K562 (cell line): ENCODE data around the gene GPN1. TPM values are rescaled to one million over a fixed set of nuclear protein-coding genes. Genes with fewer than 3 reads are reported as not detected.

Experiments used
- ARHGAP35 ChIP-seq: fragments of 450-650 bp; IDR thresholded peaks from 2 replicates; pipeline ENCODE4 v1.6.1; 2018; ENCODE audit not compliant: partially characterized antibody
- BRCA1 ChIP-seq, 2 experiments: fragments of 450-650 bp in 1 of 2; sonication (generic) in 1 of 2; formaldehyde crosslinking in 1 of 2; IDR thresholded peaks; 2 replicates each; pipeline versions ENCODE4 v1.5.0 to v1.6.1; 2017 to 2020; ENCODE audit warnings: mild to moderate bottlenecking in 1 of 2, missing genetic modification reagents in 1 of 2
- CREBBP ChIP-seq: IDR thresholded peaks from one replicate; pipeline ENCODE4 v1.6.1; 2012; ENCODE audit warnings: low read depth, mild to moderate bottlenecking, control low read depth, inconsistent platforms, low read length
- CTCF ChIP-seq, 3 experiments: IDR thresholded peaks in 2 of 3; conservative IDR thresholded peaks in 1 of 3; 2 replicates each; pipeline ENCODE4 v1.5.1; 2011 to 2012; ENCODE audit warnings: low read length in 3 of 3, mild to moderate bottlenecking in 3 of 3, control low read depth in 2 of 3, improper control_type of control experiment in 1 of 3, inconsistent platforms in 1 of 3, low read depth in 1 of 3, mixed read lengths in 1 of 3, moderate library complexity in 1 of 3; ENCODE audit not compliant: insufficient read depth in 2 of 3
- ELF4 ChIP-seq: fragments of 450-650 bp; formaldehyde crosslinking; IDR thresholded peaks from 2 replicates; pipeline ENCODE4 v1.4.0; 2022; ENCODE audit warnings: missing genetic modification characterization
- EZH2 ChIP-seq: IDR thresholded peaks from 2 replicates; pipeline ENCODE4 v1.6.1; 2012; ENCODE audit warnings: low read depth, mild to moderate bottlenecking, inconsistent platforms, low read length, borderline replicate concordance
- FIP1L1 ChIP-seq: fragments of 200-400 bp; formaldehyde crosslinking; IDR thresholded peaks from 2 replicates; pipeline ENCODE4 v1.6.1; 2018; ENCODE audit warnings: mild to moderate bottlenecking, low read depth, low read length; ENCODE audit not compliant: poor library complexity, severe bottlenecking
- HNRNPK ChIP-seq: fragments of 200-400 bp; formaldehyde crosslinking; IDR thresholded peaks from one replicate; pipeline ENCODE4 v1.6.1; 2018; ENCODE audit warnings: mild to moderate bottlenecking, low read depth, low read length; ENCODE audit not compliant: poor library complexity, severe bottlenecking
- KHSRP ChIP-seq: fragments of 450-650 bp; IDR thresholded peaks from 2 replicates; pipeline ENCODE4 v1.6.1; 2017
- MBD2 ChIP-seq: sonication (generic); IDR thresholded peaks from 2 replicates; pipeline ENCODE4 v1.6.1; 2016; ENCODE audit warnings: low read depth, borderline replicate concordance
- MEF2D ChIP-seq: conservative IDR thresholded peaks from 2 replicates; pipeline ENCODE4 v1.6.1; 2016; ENCODE audit warnings: low read depth, missing genetic modification characterization, missing compliant biosample characterization
- OTX1 ChIP-seq: fragments of 450-650 bp; formaldehyde crosslinking; IDR thresholded peaks from 2 replicates; pipeline ENCODE4 v1.4.0; 2022; ENCODE audit warnings: mild to moderate bottlenecking
- PATZ1 ChIP-seq: fragments of 250-450 bp; sonication (Bioruptor Pico); IDR thresholded peaks from 2 replicates; pipeline ENCODE4 v1.5.0; 2020; ENCODE audit warnings: mild to moderate bottlenecking, borderline replicate concordance
- PHF21A ChIP-seq: fragments of 450-650 bp; IDR thresholded peaks from 2 replicates; pipeline ENCODE4 v1.6.1; 2017; ENCODE audit warnings: low read depth, borderline replicate concordance
- POLR2AphosphoS5 ChIP-seq: IDR thresholded peaks from 2 replicates; pipeline ENCODE4 v1.6.1; 2011; ENCODE audit warnings: mild to moderate bottlenecking, low read depth, low read length, moderate library complexity; ENCODE audit not compliant: control insufficient read depth, insufficient read depth
- POU5F1 ChIP-seq: fragments of 150-350 bp; IDR thresholded peaks from 2 replicates; pipeline ENCODE4 v1.6.1; 2014; ENCODE audit warnings: borderline replicate concordance, low read length, low read depth, mild to moderate bottlenecking; ENCODE audit not compliant: partially characterized antibody
- RBM34 ChIP-seq: fragments of 200-400 bp; formaldehyde crosslinking; IDR thresholded peaks from 2 replicates; pipeline ENCODE4 v1.6.1; 2018; ENCODE audit warnings: low read length, borderline replicate concordance; ENCODE audit not compliant: insufficient read depth
- SLC30A9 ChIP-seq: fragments of 250-450 bp; sonication (Bioruptor Pico); IDR thresholded peaks from 2 replicates; pipeline ENCODE4 v1.8.0; 2022; ENCODE audit warnings: mild to moderate bottlenecking, moderate library complexity
- SOX6 ChIP-seq: fragments of 450-650 bp; IDR thresholded peaks from 2 replicates; pipeline ENCODE4 v1.6.1; 2014; ENCODE audit warnings: mild to moderate bottlenecking
- TAF9B ChIP-seq: fragments of 450-650 bp; IDR thresholded peaks from 2 replicates; pipeline ENCODE4 v1.6.1; 2018; ENCODE audit warnings: mild to moderate bottlenecking; ENCODE audit not compliant: partially characterized antibody
- TCF7 ChIP-seq: sonication (generic); IDR thresholded peaks from 2 replicates; pipeline ENCODE4 v1.6.1; 2016; ENCODE audit warnings: antibody characterized with exemption, borderline replicate concordance
- XRCC5 ChIP-seq: fragments of 200-400 bp; formaldehyde crosslinking; IDR thresholded peaks from 2 replicates; pipeline ENCODE4 v1.6.1; 2017; ENCODE audit warnings: low read depth, mild to moderate bottlenecking, low read length
- ZBED1 ChIP-seq: IDR thresholded peaks from 2 replicates; pipeline ENCODE4 v1.6.1; 2014
- ZBTB43 ChIP-seq: sonication (generic); formaldehyde crosslinking; IDR thresholded peaks from 2 replicates; pipeline ENCODE4 v1.8.0; 2023; ENCODE audit warnings: mild to moderate bottlenecking, missing genetic modification reagents
- ZNF75A ChIP-seq: fragments of 450-650 bp; formaldehyde crosslinking; IDR thresholded peaks from 2 replicates; pipeline ENCODE4 v1.4.0; 2020; ENCODE audit warnings: mild to moderate bottlenecking
- ZZZ3 ChIP-seq: fragments of 450-650 bp; IDR thresholded peaks from 2 replicates; pipeline ENCODE4 v1.6.1; 2016; ENCODE audit warnings: antibody characterized with exemption, mild to moderate bottlenecking, moderate library complexity
- polyA plus RNA-seq, 8 experiments: library from polyadenylated mRNA; depleted of rRNA in 4 of 8; stranded (reverse) in 5 of 8; unstranded in 3 of 8; fragments of >200 nt; fragmentation: Nextera tagmentation in 2 of 8; fragmentation: Illumina TruSeq in 1 of 8; extraction: Ambion mirVana in 2 of 8; extraction: Trizol in 1 of 8; gene quantifications; 2 replicates each; pipeline versions ENCODE4 v1.2.1 to v1.2.3, GENCODE V29; 2011 to 2014; ENCODE audit warnings: inconsistent platforms in 1 of 8, missing spikeins in 1 of 8
- total RNA-seq, 7 experiments: library from RNA; depleted of rRNA in 6 of 7; stranded (reverse); fragments of >200 nt in 6 of 7; fragmentation: Illumina TruSeq in 2 of 7; extraction: Trizol in 2 of 7; gene quantifications; 2 replicates each; pipeline versions ENCODE4 v1.2.1 to v1.2.3, GENCODE V29; 2011 to 2021; ENCODE audit warnings: low replicate concordance in 1 of 7

GPN1 gene
- total and polyA plus RNA-seq, 9 of the 15 experiments (the other 6 are each of a cell fraction or from before 2014, with no cell fraction given), result 23.4 to 171 (median 48.2) TPM

- TF ChIP-seq BRCA1 (IDR thresholded peaks at IDR 0.05), result no peak
- no peak for TF ChIP-seq BRCA1 (CRISPR knock-in tag; IDR thresholded peaks at IDR 0.05)
- TF ChIP-seq SOX6, result no peak
- TF ChIP-seq HNRNPK, result no peak
- TF ChIP-seq POU5F1, result no peak
- no peak for TF ChIP-seq POLR2AphosphoS5
- no peak for TF ChIP-seq EZH2
- no peak for TF ChIP-seq MBD2
- no peak for TF ChIP-seq TAF9B
- no peak for TF ChIP-seq KHSRP
- 0 out of 2 replicates have a peak, but pooled peaks have one; percentile 24 for TF ChIP-seq XRCC5
- no peak for TF ChIP-seq ZBED1
- TF ChIP-seq ZZZ3, result no peak
- no peak for TF ChIP-seq ARHGAP35
- no peak for TF ChIP-seq TCF7
- no peak for TF ChIP-seq ELF4 (CRISPR knock-in tag)
- no peak for TF ChIP-seq ZNF75A
- no peak for TF ChIP-seq OTX1 (CRISPR knock-in tag)
- no peak for TF ChIP-seq FIP1L1
- TF ChIP-seq PHF21A, result no peak
- no peak for TF ChIP-seq SLC30A9 (CRISPR knock-in tag)
- no peak for TF ChIP-seq RBM34
- no peak for TF ChIP-seq PATZ1
- no peak for TF ChIP-seq MEF2D (tag)
- TF ChIP-seq CTCF (IDR thresholded peaks at IDR 0.05 in 2 of 3, conservative IDR thresholded peaks at IDR 0.05 in 1 of 3; ENCODE audit: insufficient read depth in 2 of 3, low read depth in 1 of 3, low read length in 3 of 3), result peak; percentile 97 to 100 (median 99)
- no peak for TF ChIP-seq CREBBP
- TF ChIP-seq ZBTB43, result no peak
These were observed 54.7 kb downstream of the GPN1 start (continued) for GRCh38 chr2:27683390-27684071.
